GM13976 (cell line): ENCODE measurements around the gene ACTL7B.
"Not testable (repeated sequence)": the region's sequence is repeated elsewhere in the genome, so short reads cannot be mapped to it uniquely, and the experiment has no call there.

Experiments
- DNase-seq: peaks from one replicate; pipeline ENCODE4 v3.0.0; 2012; ENCODE audit warnings: low spot score
- in situ Hi-C: fragments of 300-500 bp; cut with MboI; formaldehyde crosslinking; loops from one replicate; pipeline ENCODE4 v1.12.0; 2022; ENCODE audit warnings: low sequenced_read_pairs, mixed read lengths, inconsistent platforms; ENCODE audit not compliant: unreplicated experiment
- TF ChIP-seq, protein P1 (sequence below): IDR thresholded peaks from 2 replicates; pipeline ENCODE4 v1.5.1; 2012; ENCODE audit warnings: borderline replicate concordance, mild to moderate bottlenecking; ENCODE audit not compliant: insufficient read depth; ENCODE audit errors: extremely low read depth, missing control alignments, control extremely low read depth

Gene ACTL7B, protein sequence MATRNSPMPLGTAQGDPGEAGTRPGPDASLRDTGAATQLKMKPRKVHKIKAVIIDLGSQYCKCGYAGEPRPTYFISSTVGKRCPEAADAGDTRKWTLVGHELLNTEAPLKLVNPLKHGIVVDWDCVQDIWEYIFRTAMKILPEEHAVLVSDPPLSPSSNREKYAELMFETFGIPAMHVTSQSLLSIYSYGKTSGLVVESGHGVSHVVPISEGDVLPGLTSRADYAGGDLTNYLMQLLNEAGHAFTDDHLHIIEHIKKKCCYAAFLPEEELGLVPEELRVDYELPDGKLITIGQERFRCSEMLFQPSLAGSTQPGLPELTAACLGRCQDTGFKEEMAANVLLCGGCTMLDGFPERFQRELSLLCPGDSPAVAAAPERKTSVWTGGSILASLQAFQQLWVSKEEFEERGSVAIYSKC

DNA sequence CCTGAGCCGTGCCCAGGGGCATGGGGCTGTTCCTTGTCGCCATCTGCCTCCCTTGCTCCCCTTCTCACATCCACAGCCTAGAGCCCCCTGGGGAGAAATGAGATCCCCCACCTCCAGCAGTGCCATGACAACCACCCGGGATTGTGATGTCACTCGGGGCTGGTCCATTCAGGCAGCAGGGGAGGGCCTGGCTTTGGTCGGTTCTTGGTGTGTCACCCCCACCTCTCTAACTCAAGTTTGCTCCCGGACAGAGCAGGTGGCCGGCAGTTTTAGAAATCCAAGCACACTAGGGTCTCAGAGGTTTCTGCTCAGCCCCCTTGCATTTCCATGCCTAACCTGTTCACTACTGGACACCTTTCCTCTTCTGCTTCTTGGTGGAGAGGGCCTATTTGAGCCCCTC is at the start of gene ACTL7B:
TSS of gene ACTL7B (minus strand) at position 99 of the 400 bp plus-strand sequence. CDS start at position 43, 56 bp downstream.
- in situ Hi-C loops: no loop called here
- TF ChIP-seq, protein P1, sequence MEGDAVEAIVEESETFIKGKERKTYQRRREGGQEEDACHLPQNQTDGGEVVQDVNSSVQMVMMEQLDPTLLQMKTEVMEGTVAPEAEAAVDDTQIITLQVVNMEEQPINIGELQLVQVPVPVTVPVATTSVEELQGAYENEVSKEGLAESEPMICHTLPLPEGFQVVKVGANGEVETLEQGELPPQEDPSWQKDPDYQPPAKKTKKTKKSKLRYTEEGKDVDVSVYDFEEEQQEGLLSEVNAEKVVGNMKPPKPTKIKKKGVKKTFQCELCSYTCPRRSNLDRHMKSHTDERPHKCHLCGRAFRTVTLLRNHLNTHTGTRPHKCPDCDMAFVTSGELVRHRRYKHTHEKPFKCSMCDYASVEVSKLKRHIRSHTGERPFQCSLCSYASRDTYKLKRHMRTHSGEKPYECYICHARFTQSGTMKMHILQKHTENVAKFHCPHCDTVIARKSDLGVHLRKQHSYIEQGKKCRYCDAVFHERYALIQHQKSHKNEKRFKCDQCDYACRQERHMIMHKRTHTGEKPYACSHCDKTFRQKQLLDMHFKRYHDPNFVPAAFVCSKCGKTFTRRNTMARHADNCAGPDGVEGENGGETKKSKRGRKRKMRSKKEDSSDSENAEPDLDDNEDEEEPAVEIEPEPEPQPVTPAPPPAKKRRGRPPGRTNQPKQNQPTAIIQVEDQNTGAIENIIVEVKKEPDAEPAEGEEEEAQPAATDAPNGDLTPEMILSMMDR: no peak
- DNase-seq: no peak

DNA sequence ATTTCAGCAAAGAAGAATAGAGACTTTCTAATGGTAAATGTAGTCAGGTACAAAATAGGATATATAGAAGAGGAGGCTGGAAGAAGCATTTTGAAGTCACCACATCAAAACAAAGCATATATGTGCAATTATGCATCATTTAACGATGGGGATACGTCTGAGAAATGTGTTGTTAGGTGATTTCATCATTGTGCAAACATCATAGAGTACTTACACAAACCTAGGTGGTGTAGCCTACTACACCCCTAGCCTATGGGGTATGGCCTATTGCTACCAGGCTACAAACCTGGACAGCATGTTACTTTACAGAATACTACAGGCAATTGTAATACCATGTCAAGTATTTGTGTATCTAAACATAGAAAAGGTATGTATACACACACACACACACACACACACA is 49.7 kb upstream of the ACTL7B start:
- in situ Hi-C loops: no loop called here
- TF ChIP-seq, protein P1: no peak
- no peak for DNase-seq

DNA sequence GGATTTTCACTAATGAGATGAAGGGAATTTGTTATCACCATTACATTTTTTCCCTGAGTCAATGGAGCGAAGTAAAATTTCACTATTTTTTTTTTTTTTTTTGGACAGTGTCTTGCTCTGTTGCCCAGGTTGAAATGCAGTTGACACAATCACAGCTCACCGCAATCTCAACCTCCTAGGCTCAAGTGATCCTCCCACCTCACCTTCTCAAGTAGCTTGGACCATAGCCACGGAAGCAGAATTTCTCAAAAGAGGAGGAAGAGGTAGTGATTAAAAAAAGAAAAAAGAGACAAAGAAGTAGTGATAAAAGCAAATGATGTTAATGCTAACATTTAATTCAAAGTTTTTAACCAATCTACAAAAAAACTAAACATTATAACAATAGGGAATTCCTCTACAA is 48.4 kb upstream of the ACTL7B start:
- no peak for DNase-seq
- in situ Hi-C loops: no loop called here
- TF ChIP-seq, protein P1: no peak

DNA sequence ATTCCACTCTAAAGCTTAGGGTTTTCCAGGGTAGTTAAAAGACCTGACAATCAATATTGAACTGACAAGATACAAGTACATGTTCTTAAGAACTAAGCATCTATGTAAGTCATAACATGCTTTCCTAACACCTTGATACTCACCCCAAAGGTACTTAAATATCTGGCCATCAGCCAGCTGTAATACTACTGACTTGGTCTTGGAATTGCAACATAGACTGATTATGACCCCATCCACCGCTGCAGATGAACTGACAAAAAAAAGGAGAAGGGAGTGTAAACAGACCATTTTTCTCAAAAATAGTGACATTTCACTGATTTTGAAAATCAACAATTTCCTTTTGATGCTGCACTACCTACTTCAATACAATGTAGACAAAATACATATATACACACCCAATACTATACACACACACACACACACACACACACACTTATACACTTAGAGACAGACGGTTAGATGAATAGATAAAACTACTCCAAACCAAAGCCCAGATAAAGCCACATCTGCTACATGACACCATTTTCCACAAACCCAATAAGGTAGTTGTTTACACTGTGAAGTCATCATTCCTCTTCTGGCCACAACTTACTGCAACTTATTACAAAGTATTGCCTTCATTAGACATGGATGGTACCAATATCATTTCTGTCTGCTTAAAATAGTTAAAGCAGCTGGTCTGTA is 47.8 kb upstream of the ACTL7B start:
- in situ Hi-C loops: no loop called here
- TF ChIP-seq, protein P1: no peak
- DNase-seq: no peak

DNA sequence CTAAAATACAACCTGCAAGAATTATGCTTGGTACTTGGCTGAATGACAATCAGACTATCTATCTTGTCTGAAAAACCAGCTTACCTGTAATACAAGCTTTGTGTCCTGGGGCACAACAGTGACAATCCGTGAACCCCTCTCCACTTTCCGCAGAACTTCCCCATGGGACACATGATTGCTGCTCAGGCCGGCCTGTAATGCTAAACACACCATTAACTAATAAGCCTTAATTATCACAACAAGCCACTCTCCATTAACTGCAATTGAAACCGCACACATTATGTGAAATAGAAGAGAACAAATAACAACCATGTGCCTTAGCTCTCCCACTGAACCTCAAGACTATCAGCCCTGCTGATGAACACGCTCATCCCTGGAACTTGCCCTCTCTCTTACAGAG is 44.4 kb upstream of the ACTL7B start:
- DNase-seq: no peak
- in situ Hi-C loops: no loop called here
- TF ChIP-seq, protein P1: no peak

DNA sequence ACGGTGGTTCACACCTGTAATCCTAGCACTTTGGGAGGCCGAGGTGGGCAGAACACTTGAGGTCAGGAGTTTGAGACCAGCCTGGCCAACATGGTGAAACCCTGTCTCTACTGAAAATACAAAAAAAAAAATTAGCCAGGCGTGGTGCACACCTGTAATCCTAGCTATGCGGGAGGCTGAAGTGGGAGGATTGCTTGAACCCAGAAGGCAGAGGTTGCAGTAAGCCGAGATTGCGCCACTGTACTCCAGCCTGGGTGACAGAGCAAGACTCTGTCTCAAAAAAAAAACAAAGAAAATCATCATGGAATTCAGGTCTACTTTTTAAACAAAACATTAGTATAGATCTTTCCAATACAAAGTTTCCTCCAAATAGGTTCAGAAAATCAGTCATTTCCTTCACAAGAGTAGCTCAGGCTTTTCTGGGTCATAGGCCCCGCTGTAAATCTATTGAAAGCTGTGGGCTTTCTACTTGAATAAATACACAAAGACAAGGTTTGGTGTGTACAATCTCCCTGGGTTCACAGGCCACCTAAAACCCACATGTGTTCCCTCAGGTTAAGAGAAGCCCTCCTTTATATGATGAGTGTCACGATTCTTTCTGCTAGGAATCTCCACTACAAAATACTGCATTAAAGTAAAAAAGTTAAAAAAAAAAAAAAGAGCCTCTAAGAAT is 43.4 kb upstream of the ACTL7B start:
- DNase-seq, in situ Hi-C loops: not testable (repeated sequence)

DNA sequence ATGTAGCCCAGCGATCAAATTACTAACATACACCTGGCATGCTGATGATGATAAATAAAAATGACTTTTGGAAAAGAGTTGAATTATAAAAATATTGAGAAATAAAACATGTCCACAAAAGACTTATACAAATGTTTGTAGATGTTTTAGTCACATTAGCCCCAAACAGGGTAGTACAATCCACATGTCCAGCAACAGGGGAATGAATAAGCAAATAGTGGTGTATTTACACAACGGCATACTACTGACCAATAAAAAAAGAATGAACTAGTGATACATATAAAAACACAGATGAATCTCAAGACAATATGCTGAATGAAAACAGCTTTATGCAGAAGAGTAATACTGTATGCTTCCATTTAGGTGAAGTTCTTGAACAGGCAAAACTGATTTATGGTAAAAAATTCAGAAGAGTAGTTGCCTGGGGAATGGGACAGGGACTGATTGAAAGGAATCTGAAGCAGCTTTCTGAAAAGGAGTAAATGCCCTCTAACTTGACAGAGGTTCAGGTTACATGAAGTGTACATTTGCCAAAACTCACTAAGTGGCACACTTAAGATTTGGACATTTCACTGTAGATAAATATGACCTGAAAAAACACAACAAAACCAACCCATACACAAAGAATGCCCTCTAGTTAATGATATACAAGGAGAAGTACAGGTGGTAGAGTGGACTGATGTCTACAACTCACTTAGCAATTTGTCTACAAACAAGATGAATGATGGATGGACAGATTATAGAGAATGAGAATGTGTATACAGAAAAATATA is 41.7 kb upstream of the ACTL7B start:
- in situ Hi-C loops: no loop called here
- TF ChIP-seq, protein P1: no peak
- DNase-seq: no peak
